Neuron (in vitro differentiated cells): Measurements from ENCODE around the gene ZDHHC7.

Source experiments
- H2AFZ ChIP-seq: one replicate; pipeline ENCODE4 v1.6.1; 2013; ENCODE audit warnings: low read depth, mild to moderate bottlenecking, inconsistent platforms, low read length, moderate library complexity
- H3K27me3 ChIP-seq: one replicate; pipeline ENCODE4 v1.6.1; 2013; ENCODE audit warnings: low read length; ENCODE audit not compliant: insufficient read depth
- H3K36me3 ChIP-seq: one replicate; pipeline ENCODE4 v1.6.1; 2013; ENCODE audit warnings: low read length; ENCODE audit not compliant: insufficient read depth
- H3K4me1 ChIP-seq: one replicate; pipeline ENCODE4 v1.6.1; 2013; ENCODE audit warnings: low read length; ENCODE audit not compliant: insufficient read depth
- H3K4me3 ChIP-seq: 2 replicates; pipeline ENCODE4 v1.5.1; 2013; ENCODE audit warnings: mild to moderate bottlenecking, low read length, moderate library complexity
- H3K9me3 ChIP-seq: one replicate; pipeline ENCODE4 v1.6.1; 2013; ENCODE audit warnings: low read length

ZDHHC7 gene

GRCh38 chr16:84973776-84974523 lies 37.4 kb downstream of the ZDHHC7 start:
- peaks cover 39% of the 10 kb centered on the region for H3K36me3 ChIP-seq
- no peak overlapping the region for H3K4me3 ChIP-seq
- H3K9me3 ChIP-seq = no peaks in the 10 kb centered on the region
- H3K4me1 ChIP-seq = no peaks in the 10 kb centered on the region
- H2AFZ ChIP-seq = no peak overlapping the region
- no peaks in the 10 kb centered on the region for H3K27me3 ChIP-seq

GRCh38 chr16:84973236-84973635 lies 38.1 kb downstream of the ZDHHC7 start:
- H3K27me3 ChIP-seq = no peaks in the 10 kb centered on the region

GRCh38 chr16:84970447-84971127 lies 40.7 kb downstream of the ZDHHC7 start:
- H3K36me3 ChIP-seq = peaks cover 19% of the 10 kb centered on the region

More at GRCh38 chr16:84973236-84973635, 38.1 kb downstream of the ZDHHC7 start:
- peaks cover 39% of the 10 kb centered on the region for H3K36me3 ChIP-seq
- no peak overlapping the region for H3K4me3 ChIP-seq
- H2AFZ ChIP-seq = no peak overlapping the region
- no peaks in the 10 kb centered on the region for H3K9me3 ChIP-seq
- no peaks in the 10 kb centered on the region for H3K4me1 ChIP-seq

GRCh38 chr16:84967828-84968227 lies 43.5 kb downstream of the ZDHHC7 start:
- Histone ChIP-seq H3K36me3 (no peaks in the 10 kb centered on the region), H3K4me1 (no peaks in the 10 kb centered on the region), H3K27me3 (peaks cover 12% of the 10 kb centered on the region), H3K9me3 (no peaks in the 10 kb centered on the region), H3K4me3 (no peak overlapping the region), H2AFZ (no peak overlapping the region)

More at GRCh38 chr16:84970447-84971127, 40.7 kb downstream of the ZDHHC7 start:
- no peaks in the 10 kb centered on the region for H3K27me3 ChIP-seq
- H3K4me1 ChIP-seq = no peaks in the 10 kb centered on the region
- no peaks in the 10 kb centered on the region for H3K9me3 ChIP-seq
- H3K4me3 ChIP-seq = no peak overlapping the region
- no peak overlapping the region for H2AFZ ChIP-seq

GRCh38 chr16:84965428-84966415 lies 45.6 kb downstream of the ZDHHC7 start:
- H3K27me3 ChIP-seq = peaks cover 18% of the 10 kb centered on the region
- H3K36me3 ChIP-seq = no peaks in the 10 kb centered on the region
- H2AFZ ChIP-seq = no peak overlapping the region
- no peak overlapping the region for H3K4me3 ChIP-seq
- no peaks in the 10 kb centered on the region for H3K4me1 ChIP-seq
- no peaks in the 10 kb centered on the region for H3K9me3 ChIP-seq

GRCh38 chr16:84964386-84965128 lies 46.8 kb downstream of the ZDHHC7 start:
- no peaks in the 10 kb centered on the region for H3K4me1 ChIP-seq
- H3K4me3 ChIP-seq = no peak overlapping the region
- H3K36me3 ChIP-seq = no peaks in the 10 kb centered on the region
- H2AFZ ChIP-seq = no peak overlapping the region
- H3K9me3 ChIP-seq = no peaks in the 10 kb centered on the region
- H3K27me3 ChIP-seq = peaks cover 20% of the 10 kb centered on the region

GRCh38 chr16:84963066-84963465 lies 48.3 kb downstream of the ZDHHC7 start:
- Histone ChIP-seq H2AFZ (no peak overlapping the region), H3K4me1 (no peaks in the 10 kb centered on the region), H3K9me3 (no peaks in the 10 kb centered on the region), H3K4me3 (no peak overlapping the region), H3K27me3 (peaks cover 20% of the 10 kb centered on the region), H3K36me3 (no peaks in the 10 kb centered on the region)

- no peaks in the 10 kb centered on the region for H3K36me3 ChIP-seq
- no peaks in the 10 kb centered on the region for H3K4me1 ChIP-seq
- H3K4me3 ChIP-seq = no peak overlapping the region
- H3K9me3 ChIP-seq = peaks cover 2% of the 10 kb centered on the region
- no peak overlapping the region for H2AFZ ChIP-seq
- H3K27me3 ChIP-seq = peaks cover 30% of the 10 kb centered on the region
Observed at GRCh38 chr16:84960942-84961341, 50.4 kb downstream of the ZDHHC7 start.

- Histone ChIP-seq H2AFZ (no peak overlapping the region), H3K4me3 (no peak overlapping the region), H3K4me1 (no peaks in the 10 kb centered on the region), H3K27me3 (peaks cover 32% of the 10 kb centered on the region), H3K9me3 (peaks cover 2% of the 10 kb centered on the region), H3K36me3 (no peaks in the 10 kb centered on the region)
Observed at GRCh38 chr16:84959784-84960417, 51.4 kb downstream of the ZDHHC7 start.

GRCh38 chr16:84959045-84959576 lies 52.2 kb downstream of the ZDHHC7 start:
- Histone ChIP-seq H3K27me3 (peaks cover 27% of the 10 kb centered on the region), H3K9me3 (peaks cover 2% of the 10 kb centered on the region), H3K4me1 (peaks cover under 1% of the 10 kb centered on the region), H3K36me3 (no peaks in the 10 kb centered on the region), H2AFZ (no peak overlapping the region), H3K4me3 (no peak overlapping the region)

GRCh38 chr16:84957792-84958191 lies 53.5 kb downstream of the ZDHHC7 start:
- Histone ChIP-seq H3K4me3 (no peak overlapping the region), H3K36me3 (no peaks in the 10 kb centered on the region), H2AFZ (no peak overlapping the region), H3K9me3 (peaks cover 2% of the 10 kb centered on the region), H3K27me3 (peaks cover 20% of the 10 kb centered on the region), H3K4me1 (peaks cover 13% of the 10 kb centered on the region)

- Histone ChIP-seq H3K4me3 (no peak overlapping the region), H3K27me3 (peaks cover 19% of the 10 kb centered on the region), H3K4me1 (peaks cover 18% of the 10 kb centered on the region), H2AFZ (no peak overlapping the region), H3K36me3 (no peaks in the 10 kb centered on the region), H3K9me3 (peaks cover 2% of the 10 kb centered on the region)
Observed at GRCh38 chr16:84957192-84957591, 54.1 kb downstream of the ZDHHC7 start.
